Thyroid gland (tissue), 4 donors: ENCODE measurements around the gene ZNF433. TPM values are rescaled to one million over a fixed set of nuclear protein-coding genes. Genes with fewer than 3 reads are reported as not detected.

ENCODE experiments used
- DNase-seq, 2 donors: peaks; one replicate each; pipeline ENCODE4 v3.0.0-alpha.2; 2019
- H3K27ac ChIP-seq, 3 donors: fragments of 200-600 bp; sonication (generic); 1 replicate in 2 of 3; 2 replicates in 1 of 3; pipeline ENCODE4 v1.5.1; 2016 to 2019; ENCODE audit warnings: mild to moderate bottlenecking in 1 of 3, moderate library complexity in 1 of 3
- H3K27me3 ChIP-seq: fragments of 200-600 bp; sonication (generic); one replicate; pipeline ENCODE4 v1.5.1; 2019
- H3K36me3 ChIP-seq, 2 donors: fragments of 200-600 bp; sonication (generic); one replicate each; pipeline ENCODE4 v1.5.1; 2016 to 2019
- H3K4me1 ChIP-seq, 2 donors: fragments of 200-600 bp; sonication (generic); one replicate each; pipeline ENCODE4 v1.5.1; 2017 to 2019
- H3K4me3 ChIP-seq, 3 donors: fragments of 200-600 bp; sonication (generic); replicated peaks in 1 of 3; 1 replicate in 2 of 3; 2 replicates in 1 of 3; pipeline ENCODE4 v1.5.1; 2016; ENCODE audit warnings: mild to moderate bottlenecking in 1 of 3
- H3K9me3 ChIP-seq: fragments of 200-600 bp; sonication (generic); one replicate; pipeline ENCODE4 v1.5.1; 2017
- POLR2A ChIP-seq, 2 donors: fragments of 450-650 bp; IDR thresholded peaks; one replicate each; pipeline ENCODE4 v1.6.1; 2017; ENCODE audit warnings: antibody characterized with exemption in 2 of 2, mild to moderate bottlenecking in 2 of 2, moderate library complexity in 1 of 2
- WGBS, 2 donors: methylation state at CpG; one replicate each; pipeline ENCODE4 v1.1.5; 2017; 5-methylcytosine and 5-hydroxymethylcytosine counted together
- intact Hi-C: fragments of 100-400 bp; cut with DNase I; formaldehyde crosslinking; loops from one replicate; pipeline ENCODE4 v1.15.1; 2023
- small RNA-seq: library from RNA; depleted of rRNA; stranded (forward); fragments of <200 nt; gene quantifications from one replicate; pipeline ENCODE3, GENCODE V24; 2016
- total RNA-seq, 4 donors: library from RNA; depleted of rRNA; stranded (reverse); fragments of >200 nt; gene quantifications; one replicate each; pipeline ENCODE4 v1.2.3, GENCODE V29; 2016
- TF ChIP-seq, protein P1 (sequence below), 6 experiments: fragments of 200-600 bp in 3 of 6; fragments of 450-650 bp in 3 of 6; sonication (generic) in 3 of 6; IDR thresholded peaks; one replicate each; pipeline ENCODE4 v1.5.1; 2016 to 2019; ENCODE audit warnings: antibody characterized with exemption in 6 of 6, mild to moderate bottlenecking in 2 of 6, inconsistent platforms in 1 of 6, moderate library complexity in 1 of 6

The ZNF433 gene
- total RNA-seq, 4 donors from 2014 or later = 8.9 to 21.8 (median 12.6) TPM

DNA sequence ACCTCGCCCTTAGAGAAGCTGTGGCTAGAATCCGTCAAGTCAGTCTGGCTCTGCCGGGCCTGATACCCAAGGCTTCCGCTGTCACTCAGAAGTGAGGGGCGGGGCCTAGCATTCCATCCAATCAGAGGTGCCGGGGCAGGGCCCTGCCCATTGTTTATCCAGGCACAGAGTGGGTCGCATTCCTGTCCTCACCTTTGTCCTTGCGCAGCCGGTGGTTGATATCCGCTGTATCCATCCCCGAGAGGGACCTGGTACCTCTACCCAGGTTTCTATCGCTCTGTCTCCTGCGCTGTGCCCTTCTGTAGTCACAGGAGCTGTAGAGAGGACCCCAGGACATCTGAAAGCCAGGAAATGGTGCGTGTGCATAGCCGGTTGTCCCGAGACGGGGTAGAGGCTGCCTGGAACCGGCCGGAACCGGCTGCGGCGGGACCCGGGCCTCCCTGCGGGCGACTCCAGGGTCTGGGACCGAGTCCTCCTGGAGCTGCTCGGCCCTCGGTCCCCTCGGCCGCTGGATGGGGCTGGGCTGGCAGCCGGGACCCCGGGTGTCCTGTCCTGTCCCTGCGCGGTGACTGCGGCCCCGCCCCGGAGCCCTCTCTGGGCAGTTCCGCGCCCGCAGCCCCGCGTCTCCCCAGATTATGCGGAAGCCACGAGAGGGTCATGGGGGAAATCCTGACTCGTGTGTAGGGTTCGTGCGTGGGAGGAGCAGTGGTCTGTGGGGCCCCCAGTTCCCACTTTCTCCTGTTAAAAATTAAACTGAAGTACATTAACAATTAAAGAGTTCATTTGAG is 70.4 kb downstream of the ZNF433 start, which contains the start of gene ZNF763:
TSS of gene ZNF763 (plus strand) at position 183 of the 788 bp plus-strand sequence. CDS start at position 352, 169 bp downstream.
- WGBS, 2 donors = 0% methylated on average over 27 to 34 of the region's 47 CpGs

More for the DNA sequence above, 70.4 kb downstream of the ZNF433 start, which contains the start of gene ZNF763:
- H3K36me3 ChIP-seq = no peaks in the 10 kb centered on the region
- TF ChIP-seq, protein P1, sequence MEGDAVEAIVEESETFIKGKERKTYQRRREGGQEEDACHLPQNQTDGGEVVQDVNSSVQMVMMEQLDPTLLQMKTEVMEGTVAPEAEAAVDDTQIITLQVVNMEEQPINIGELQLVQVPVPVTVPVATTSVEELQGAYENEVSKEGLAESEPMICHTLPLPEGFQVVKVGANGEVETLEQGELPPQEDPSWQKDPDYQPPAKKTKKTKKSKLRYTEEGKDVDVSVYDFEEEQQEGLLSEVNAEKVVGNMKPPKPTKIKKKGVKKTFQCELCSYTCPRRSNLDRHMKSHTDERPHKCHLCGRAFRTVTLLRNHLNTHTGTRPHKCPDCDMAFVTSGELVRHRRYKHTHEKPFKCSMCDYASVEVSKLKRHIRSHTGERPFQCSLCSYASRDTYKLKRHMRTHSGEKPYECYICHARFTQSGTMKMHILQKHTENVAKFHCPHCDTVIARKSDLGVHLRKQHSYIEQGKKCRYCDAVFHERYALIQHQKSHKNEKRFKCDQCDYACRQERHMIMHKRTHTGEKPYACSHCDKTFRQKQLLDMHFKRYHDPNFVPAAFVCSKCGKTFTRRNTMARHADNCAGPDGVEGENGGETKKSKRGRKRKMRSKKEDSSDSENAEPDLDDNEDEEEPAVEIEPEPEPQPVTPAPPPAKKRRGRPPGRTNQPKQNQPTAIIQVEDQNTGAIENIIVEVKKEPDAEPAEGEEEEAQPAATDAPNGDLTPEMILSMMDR (IDR thresholded peaks at IDR 0.05) = no peak
- TF ChIP-seq POLR2A (IDR thresholded peaks at IDR 0.05) = peak in 1 of 2 donors; percentile 87
- DNase-seq = peak; percentile 98 to 99
- H3K9me3 ChIP-seq = no peaks in the 10 kb centered on the region
- peak within 1 kb of the TSS; percentile 74 to 99 (median 93) for H3K27ac ChIP-seq
- no peaks in the 10 kb centered on the region for H3K27me3 ChIP-seq
- peaks cover 6 to 24% of the 10 kb centered on the region in 2 donors for H3K4me1 ChIP-seq
- intact Hi-C loops = loop anchor here (2.0 to 10.0 kb wide), 3 partner anchors 22 to 180 kb away; partner anchors contain the start of genes ZNF20 and ZNF878
- peak within 1 kb of the TSS; percentile 45 to 70 (median 65) for H3K4me3 ChIP-seq

Small RNA genes lying within 50 kb of the gene (small RNA-seq; reads per million reads assigned to genes)
- gene RNA5SP464 (not detected), gene RNA5SP465 (not detected), gene RNA5SP466 (not detected)

Other genes starting within 250 kb of the ZNF433 start
- gene ZNF491, start 237.2 kb downstream of the ZNF433 start, total RNA-seq = 1 to 10 TPM; 2.9 to 3.2 (median 3.1) TPM
- 10 to 100 TPM; 11.9 to 16.0 (median 13.8) TPM for gene ZNF440, start 221.4 kb downstream of the ZNF433 start, total RNA-seq
- gene ZNF439, start 187.0 kb downstream of the ZNF433 start, total RNA-seq = 10 to 100 TPM; 13.8 to 22.9 (median 18.6) TPM
- 10 to 100 TPM; 14.1 to 20.0 (median 16.7) TPM for gene ZNF69, start 147.9 kb downstream of the ZNF433 start, total RNA-seq
- gene ZNF700, start 110.6 kb downstream of the ZNF433 start, total RNA-seq = 10 to 100 TPM; 10.9 to 23.1 (median 16.0) TPM
- 10 to 100 TPM in 2 of 4 donors, 1 to 10 TPM in 2; 7.4 to 14.4 (median 10.3) TPM for gene ZNF763, start 70.6 kb downstream of the ZNF433 start, total RNA-seq
- under 1 TPM; 0.22 to 0.67 (median 0.33) TPM for gene ZNF878, start 17.3 kb upstream of the ZNF433 start, total RNA-seq
- 10 to 100 TPM; 16.4 to 25.6 (median 21.0) TPM for gene ZNF844, start 29.1 kb upstream of the ZNF433 start, total RNA-seq
- gene ZNF20, start 104.7 kb upstream of the ZNF433 start, total RNA-seq = 1 to 10 TPM; 5.2 to 7.5 (median 6.2) TPM
- 10 to 100 TPM in 3 of 4 donors, 1 to 10 TPM in 1; 5.5 to 12.2 (median 11.5) TPM for gene ZNF625, start 121.1 kb upstream of the ZNF433 start, total RNA-seq
- gene ZNF136, start 127.4 kb upstream of the ZNF433 start, total RNA-seq = 10 to 100 TPM; 17.6 to 30.2 (median 19.1) TPM